LNCaP clone FGC (cell line): ENCODE measurements around the gene MRAP.

Experiments
- DNase-seq: peaks from one replicate; pipeline ENCODE4 v3.0.0-alpha.2; 2011; ENCODE audit warnings: low read depth
- H3K4me3 ChIP-seq: 2 replicates; pipeline ENCODE4 v1.5.1; 2011; ENCODE audit warnings: mild to moderate bottlenecking, low read depth, low read length, control low read depth
- CTCF ChIP-seq: IDR thresholded peaks from 2 replicates; pipeline ENCODE4 v1.5.1; 2012; ENCODE audit warnings: mild to moderate bottlenecking; ENCODE audit not compliant: control insufficient read depth, insufficient read depth; ENCODE audit errors: extremely low read depth

The MRAP gene

GRCh38 chr21:32346951-32347350 is 48.3 kb downstream of the MRAP start:
- no peak overlapping the region for H3K4me3 ChIP-seq
- DNase-seq = no peak
- no peak for TF ChIP-seq CTCF

GRCh38 chr21:32347351-32347750 is 48.7 kb downstream of the MRAP start:
- no peak for TF ChIP-seq CTCF
- no peak overlapping the region for H3K4me3 ChIP-seq
- DNase-seq = no peak

DNA sequence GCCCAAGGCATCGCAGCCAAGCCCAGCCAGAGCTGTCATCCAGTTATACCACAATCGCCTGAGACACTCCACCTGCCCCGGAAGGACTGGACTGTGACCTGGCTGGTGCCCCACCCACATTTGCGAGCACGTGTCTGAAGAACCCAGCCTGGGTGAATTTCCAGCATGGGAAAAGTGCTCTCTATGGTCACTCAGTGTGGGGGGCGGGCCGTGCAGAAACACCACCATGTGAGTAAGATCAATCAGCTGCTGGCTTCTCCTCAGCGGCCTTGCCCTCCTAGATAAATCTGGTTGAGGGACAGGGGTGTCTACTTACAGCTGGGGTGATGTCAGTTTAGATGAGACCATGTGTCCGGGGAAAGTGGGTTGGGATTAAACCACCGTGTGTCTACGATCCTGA is 49.3 kb downstream of the MRAP start:
- DNase-seq = peak; percentile 30
- H3K4me3 ChIP-seq = peak overlapping the region; percentile 33
- no peak for TF ChIP-seq CTCF

GRCh38 chr21:32348604-32349332 is 50.1 kb downstream of the MRAP start:
- peak; percentile 86 for DNase-seq
- peak overlapping the region; percentile 33 for H3K4me3 ChIP-seq
- TF ChIP-seq CTCF = no peak

DNA sequence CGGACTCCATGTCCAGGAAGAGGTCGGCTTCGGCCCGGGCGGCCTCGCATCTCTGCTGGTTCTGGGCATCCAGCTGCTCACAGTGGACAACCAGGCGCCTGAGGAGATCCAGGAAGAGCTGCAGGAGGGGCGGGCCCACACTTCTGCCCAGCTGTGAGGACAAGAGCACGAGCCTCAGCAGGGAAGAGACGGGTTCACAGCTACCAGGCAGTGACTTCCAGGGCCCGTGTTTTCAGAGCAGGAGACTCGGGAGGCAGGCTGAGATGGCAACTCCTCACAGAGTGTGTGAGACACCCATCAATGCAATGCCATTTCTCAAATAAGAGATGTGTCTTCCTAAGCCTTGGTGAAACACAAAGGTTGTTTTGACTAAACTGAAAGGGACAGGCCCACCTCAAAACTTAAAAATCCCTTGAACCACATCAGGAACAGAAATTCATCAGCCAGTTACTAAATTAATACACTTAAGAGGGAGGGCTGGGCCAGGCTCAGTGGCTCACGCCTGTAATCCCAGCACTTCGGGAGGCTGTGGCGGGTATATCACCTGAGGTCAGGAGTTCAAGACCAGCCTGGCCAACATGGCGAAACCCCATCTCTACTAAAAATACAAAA is 50.8 kb downstream of the MRAP start:
- no peak for TF ChIP-seq CTCF
- DNase-seq = no peak
- H3K4me3 ChIP-seq = no peak overlapping the region

DNA sequence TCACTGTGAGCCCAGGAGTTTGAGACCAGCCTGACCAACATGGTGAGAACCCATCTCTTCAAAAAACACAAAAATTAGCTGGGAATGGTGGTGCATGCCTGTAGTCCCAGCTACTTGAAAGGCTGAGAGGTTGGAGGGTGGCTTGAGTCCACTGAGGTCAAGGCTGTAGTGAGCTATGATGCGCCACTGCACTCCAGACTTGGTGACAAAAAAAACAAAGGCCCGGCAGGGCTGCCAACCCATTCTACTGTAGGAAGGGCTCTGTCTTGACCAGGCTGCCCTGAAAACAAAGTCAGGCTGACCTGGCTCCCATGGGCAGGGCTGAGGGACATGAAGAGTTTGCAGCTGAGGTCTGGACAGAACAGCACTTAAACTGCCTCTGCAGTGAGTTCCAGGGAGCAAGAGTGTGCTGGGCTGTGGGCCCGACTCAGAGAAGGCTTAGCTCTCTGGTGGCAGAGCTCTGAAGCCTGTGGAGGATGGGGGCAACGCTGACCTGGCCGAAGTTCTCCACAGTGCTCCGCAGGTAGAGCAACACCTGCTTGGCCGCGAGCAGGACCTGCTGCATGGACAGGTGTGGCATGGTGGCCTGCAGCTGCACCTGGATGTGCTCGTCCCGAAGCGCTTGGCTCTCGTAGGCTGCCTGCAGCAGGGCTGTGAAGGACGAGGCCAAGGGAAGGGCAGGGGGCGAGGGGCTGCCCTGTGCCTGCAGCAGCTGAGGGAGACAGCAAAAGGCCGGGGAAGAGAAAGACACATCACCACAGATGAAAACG is 51.7 kb downstream of the MRAP start:
- no peak for DNase-seq
- no peak overlapping the region for H3K4me3 ChIP-seq
- TF ChIP-seq CTCF = no peak
